ENCODE measurements around the gene KCMF1.

Gene KCMF1

GRCh38 chr2:84970868-84971509, at the start of gene KCMF1:
Gene KCMF1 (plus strand): TSS chr2:84971161. CDS start chr2:84971452, 291 bp downstream.
- 0 out of 2 replicates have a peak, but pooled peaks cover 4% of the 10 kb centered on the region for H3F3A ChIP-seq (ENCODE audit: control insufficient read depth, insufficient read depth)
- TF ChIP-seq CTCF (IDR thresholded peaks at IDR 0.05; ENCODE audit: low read depth, low read length, poor library complexity, severe bottlenecking) = no peak
- no peak for TF ChIP-seq EZH2phosphoT487 (IDR thresholded peaks at IDR 0.05; ENCODE audit: borderline replicate concordance, low read length)
- H3K27me3 ChIP-seq (ENCODE audit: control insufficient read depth, low read length) = no peaks in the 10 kb centered on the region
- peak within 1 kb of the TSS; percentile 73 for H3K27ac ChIP-seq (ENCODE audit: low read depth, low read length)
- peak within 1 kb of the TSS; percentile 99 for H3K4me3 ChIP-seq (ENCODE audit: low read length)
- peaks cover 89% of the 10 kb centered on the region for H3K79me2 ChIP-seq (ENCODE audit: control insufficient read depth, low read length)
- peaks cover 16% of the 10 kb centered on the region for H4K20me1 ChIP-seq (ENCODE audit: control insufficient read depth, insufficient read depth, low read depth, low read length)
- H3K4me1 ChIP-seq (ENCODE audit: control insufficient read depth, low read length) = peaks cover 40% of the 10 kb centered on the region
- peak within 1 kb of the TSS; percentile 93 for H3K4me2 ChIP-seq (ENCODE audit: low read length)
- peaks cover 53% of the 10 kb centered on the region for H3K36me3 ChIP-seq (ENCODE audit: control insufficient read depth, low read length)
- H3K9me2 ChIP-seq (replicated peaks; ENCODE audit: control insufficient read depth, low read length) = no peaks in the 10 kb centered on the region
- no peaks in the 10 kb centered on the region for H3K9me3 ChIP-seq (ENCODE audit: control insufficient read depth, insufficient read depth, low read length)

- H3K27me3 ChIP-seq (ENCODE audit: control insufficient read depth, low read length) = no peaks in the 10 kb centered on the region
- H3K27ac ChIP-seq (ENCODE audit: low read depth, low read length) = no peak overlapping the region
- H3K4me3 ChIP-seq (ENCODE audit: low read length) = no peak overlapping the region
- H3K79me2 ChIP-seq (ENCODE audit: control insufficient read depth, low read length) = peaks cover 7% of the 10 kb centered on the region
- no peaks in the 10 kb centered on the region for H4K20me1 ChIP-seq (ENCODE audit: control insufficient read depth, insufficient read depth, low read depth, low read length)
- peaks cover 84% of the 10 kb centered on the region for H3K4me1 ChIP-seq (ENCODE audit: control insufficient read depth, low read length)
- TF ChIP-seq EZH2phosphoT487 (IDR thresholded peaks at IDR 0.05; ENCODE audit: borderline replicate concordance, low read length) (no peak), CTCF (IDR thresholded peaks at IDR 0.05; ENCODE audit: low read depth, low read length, poor library complexity, severe bottlenecking) (no peak)
- no peak overlapping the region for H3K4me2 ChIP-seq (ENCODE audit: low read length)
- H3K36me3 ChIP-seq (ENCODE audit: control insufficient read depth, low read length) = peaks cover 3% of the 10 kb centered on the region; the same call in 1 of the 2 replicates
- peaks cover 4% of the 10 kb centered on the region; the same call in 1 of the 2 replicates for H3K9me3 ChIP-seq (ENCODE audit: control insufficient read depth, insufficient read depth, low read length)
- peaks cover 22% of the 10 kb centered on the region for H3F3A ChIP-seq (ENCODE audit: control insufficient read depth, insufficient read depth)
- H3K9me2 ChIP-seq (replicated peaks; ENCODE audit: control insufficient read depth, low read length) = no peaks in the 10 kb centered on the region
These were observed 48.0 kb upstream of the KCMF1 start for GRCh38 chr2:84923009-84923408.

- no peaks in the 10 kb centered on the region for H3K27me3 ChIP-seq (ENCODE audit: control insufficient read depth, low read length)
- no peaks in the 10 kb centered on the region for H3K9me2 ChIP-seq (replicated peaks; ENCODE audit: control insufficient read depth, low read length)
- TF ChIP-seq EZH2phosphoT487 (IDR thresholded peaks at IDR 0.05; ENCODE audit: borderline replicate concordance, low read length) = no peak
- peak overlapping the region; percentile 57 for H3K4me2 ChIP-seq (ENCODE audit: low read length)
- peaks cover 22% of the 10 kb centered on the region for H3F3A ChIP-seq (ENCODE audit: control insufficient read depth, insufficient read depth)
- H3K27ac ChIP-seq (ENCODE audit: low read depth, low read length) = peak overlapping the region; percentile 58
- H3K4me3 ChIP-seq (ENCODE audit: low read length) = peak overlapping the region; percentile 19
- peaks cover 71% of the 10 kb centered on the region for H3K4me1 ChIP-seq (ENCODE audit: control insufficient read depth, low read length)
- no peaks in the 10 kb centered on the region for H4K20me1 ChIP-seq (ENCODE audit: control insufficient read depth, insufficient read depth, low read depth, low read length)
- peaks cover 3% of the 10 kb centered on the region; the same call in 1 of the 2 replicates for H3K36me3 ChIP-seq (ENCODE audit: control insufficient read depth, low read length)
- peaks cover 11% of the 10 kb centered on the region for H3K79me2 ChIP-seq (ENCODE audit: control insufficient read depth, low read length)
- peaks cover 4% of the 10 kb centered on the region; the same call in 1 of the 2 replicates for H3K9me3 ChIP-seq (ENCODE audit: control insufficient read depth, insufficient read depth, low read length)
These were observed 46.5 kb upstream of the KCMF1 start for GRCh38 chr2:84924173-84925106.
